GM20431 (cell line): ENCODE data around the gene BATF3.

ENCODE experiments used
- in situ Hi-C: fragments of 300-500 bp; cut with MseI, MboI; formaldehyde crosslinking; loops from one replicate; pipeline ENCODE4 v1.15.0; 2020; ENCODE audit warnings: low sequenced_read_pairs; ENCODE audit not compliant: unreplicated experiment

BATF3 gene

DNA sequence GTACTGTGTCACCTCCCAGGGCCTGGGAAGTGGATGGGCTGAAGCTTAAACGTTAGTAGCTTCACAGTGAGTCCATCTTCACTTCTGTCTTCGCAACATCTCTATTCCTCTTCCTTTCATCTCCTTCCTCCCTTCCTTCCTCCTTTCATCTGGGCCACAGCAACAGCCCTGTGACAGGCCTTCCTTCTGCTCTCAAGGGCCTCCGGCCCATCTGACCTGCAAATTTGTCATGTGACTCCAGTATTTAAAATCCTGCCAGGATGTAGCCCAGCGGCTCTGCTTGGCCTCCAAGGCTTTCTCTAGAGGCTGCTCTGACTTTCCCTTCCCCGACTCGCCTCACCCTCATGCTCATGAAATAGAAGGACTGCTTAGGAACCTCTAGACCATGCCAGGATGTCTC lies 10.9 kb upstream of the BATF3 start:
- in situ Hi-C loops: no loop called here

DNA sequence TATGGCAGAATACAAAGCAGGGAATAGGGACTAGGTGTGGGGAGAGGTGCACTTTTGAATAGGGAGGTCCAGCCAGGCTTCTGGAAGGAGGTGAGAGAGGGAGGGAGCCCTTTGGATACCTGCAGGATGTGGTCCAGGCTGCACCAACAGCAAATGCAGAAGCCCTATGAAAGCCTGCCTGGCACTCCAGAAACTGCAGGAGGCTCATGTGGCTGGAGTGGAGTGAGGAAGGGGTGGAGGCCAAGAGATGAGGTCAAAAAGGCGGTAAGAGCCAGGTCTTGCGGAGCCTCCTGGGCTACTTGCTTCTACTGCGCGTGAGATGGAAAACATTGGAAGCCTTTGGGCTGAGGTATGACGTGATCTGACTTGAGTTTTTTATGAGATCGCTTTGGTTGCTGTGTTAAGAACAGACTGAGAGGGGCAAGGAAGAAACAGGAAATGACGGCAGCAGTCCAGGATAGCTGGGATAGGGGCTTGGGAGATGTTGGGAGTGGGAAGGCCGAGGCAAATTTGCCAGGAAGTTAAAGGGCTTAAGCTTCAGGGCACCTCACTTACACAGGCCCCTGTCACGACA lies 4.4 kb upstream of the BATF3 start:
- in situ Hi-C loops: no loop called here

DNA sequence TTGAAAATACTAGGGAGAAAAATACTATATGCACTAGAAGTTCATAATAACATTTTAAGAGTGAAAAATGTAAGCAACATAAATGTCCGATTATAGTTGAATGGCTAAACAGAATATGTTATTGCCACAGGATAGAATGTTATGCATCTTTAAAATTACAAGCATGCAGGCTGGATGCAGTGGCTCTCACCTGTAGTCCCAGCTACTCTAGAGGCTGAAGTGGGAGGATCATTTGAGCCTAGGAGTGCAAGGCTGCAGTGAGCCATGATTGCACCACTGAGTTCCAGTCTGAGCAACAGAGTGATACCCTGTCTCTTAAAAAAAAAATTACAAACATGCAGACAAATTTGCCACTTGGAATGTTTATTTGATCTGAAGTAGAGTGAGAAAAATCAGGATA lies 3.0 kb upstream of the BATF3 start:
- in situ Hi-C loops: no loop called here

DNA sequence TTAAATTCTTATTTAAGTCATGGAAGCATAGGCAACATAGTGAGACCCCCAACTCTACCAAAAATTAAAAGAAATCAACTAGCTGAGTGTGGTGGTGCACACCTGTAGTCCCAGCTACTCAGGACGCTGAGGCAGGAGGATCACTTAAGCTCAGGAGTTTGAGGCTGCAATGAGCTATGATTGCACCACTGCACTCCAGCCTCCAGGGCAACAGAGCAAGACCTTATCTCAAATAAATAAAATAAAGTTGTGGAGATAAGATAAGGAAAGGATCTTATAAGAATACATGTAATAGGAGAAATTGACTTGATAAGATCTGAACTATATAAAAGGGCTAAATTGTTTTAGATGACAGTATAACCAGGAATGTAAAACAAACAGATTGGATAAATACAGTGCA lies 2.3 kb upstream of the BATF3 start:
- in situ Hi-C loops: no loop called here

DNA sequence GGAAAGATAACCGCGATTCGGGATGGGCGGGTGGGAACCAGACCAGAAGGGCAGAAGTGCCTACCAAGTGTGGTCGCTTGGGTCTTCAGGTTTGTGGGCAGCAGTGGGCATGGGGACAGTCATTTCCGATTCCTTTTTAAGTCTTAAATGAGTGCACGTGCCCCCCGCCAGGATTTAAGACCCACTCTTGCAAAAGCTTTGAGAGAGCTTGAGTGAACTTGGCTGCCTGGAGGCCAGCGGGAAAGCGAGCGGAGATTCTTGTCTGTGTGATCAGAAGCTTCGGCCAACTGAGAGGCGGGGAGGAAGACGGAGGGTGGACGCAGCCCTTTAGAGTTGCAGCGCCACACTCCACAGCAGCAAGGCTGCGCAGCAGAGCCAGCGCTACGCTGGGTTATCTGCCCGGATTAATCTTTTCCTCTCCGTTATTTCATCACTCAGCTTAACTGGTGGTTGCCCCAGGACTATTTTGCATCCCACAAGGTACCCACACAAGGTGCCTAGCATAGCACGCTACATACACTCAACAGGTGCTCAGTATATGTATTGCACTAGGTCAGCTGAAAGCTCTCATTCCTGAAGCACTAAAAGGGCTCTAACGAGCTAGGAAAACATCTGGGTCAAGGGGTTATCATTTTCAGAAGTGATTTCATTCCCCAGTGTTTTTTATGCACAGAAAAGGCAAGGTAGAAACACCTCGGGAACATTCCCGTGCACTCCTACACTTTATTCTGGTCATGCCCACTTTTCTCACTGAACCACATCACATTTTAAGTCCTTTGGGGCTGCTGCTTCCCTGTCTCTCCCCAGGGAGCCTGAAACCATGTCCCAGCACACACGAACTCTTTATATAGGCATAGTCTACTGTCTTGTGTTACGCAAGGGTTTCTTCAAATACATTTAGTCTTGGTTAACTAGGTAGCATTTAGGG lies 1.5 kb upstream of the BATF3 start:
- in situ Hi-C loops: no loop called here

DNA sequence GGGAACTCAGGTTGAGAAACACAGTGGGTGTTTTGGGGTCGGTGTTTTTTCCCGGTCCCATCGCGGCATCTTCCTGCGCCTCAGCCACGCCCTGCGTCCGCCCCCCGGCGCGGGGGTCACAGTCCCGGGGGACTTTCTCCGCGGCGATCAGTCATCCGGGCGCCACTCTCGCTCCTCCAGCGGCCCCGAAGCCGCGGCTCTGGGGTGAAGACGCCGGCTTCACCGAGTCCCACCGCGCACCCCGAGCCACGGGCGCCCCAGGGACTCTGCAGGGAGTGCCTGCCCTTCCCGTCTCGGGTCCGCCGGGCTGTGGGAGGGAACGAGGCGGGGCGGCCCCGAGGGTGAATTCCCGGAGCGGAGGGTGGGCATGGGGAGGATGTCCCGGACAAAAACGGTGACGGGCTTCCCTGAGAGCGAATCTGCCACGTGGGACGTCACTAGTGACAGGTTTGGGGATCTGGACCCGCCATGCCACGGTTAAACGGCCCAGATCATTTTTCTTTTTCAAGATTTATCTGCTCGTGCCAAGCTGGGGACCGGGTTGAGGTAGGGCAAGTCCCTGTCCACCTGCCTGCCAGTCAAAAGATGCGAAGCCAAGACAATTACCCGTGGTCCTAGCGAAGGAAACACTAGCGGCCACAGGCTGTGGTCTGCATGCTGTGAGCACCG lies 717 bp upstream of the BATF3 start:
- in situ Hi-C loops: no loop called here

DNA sequence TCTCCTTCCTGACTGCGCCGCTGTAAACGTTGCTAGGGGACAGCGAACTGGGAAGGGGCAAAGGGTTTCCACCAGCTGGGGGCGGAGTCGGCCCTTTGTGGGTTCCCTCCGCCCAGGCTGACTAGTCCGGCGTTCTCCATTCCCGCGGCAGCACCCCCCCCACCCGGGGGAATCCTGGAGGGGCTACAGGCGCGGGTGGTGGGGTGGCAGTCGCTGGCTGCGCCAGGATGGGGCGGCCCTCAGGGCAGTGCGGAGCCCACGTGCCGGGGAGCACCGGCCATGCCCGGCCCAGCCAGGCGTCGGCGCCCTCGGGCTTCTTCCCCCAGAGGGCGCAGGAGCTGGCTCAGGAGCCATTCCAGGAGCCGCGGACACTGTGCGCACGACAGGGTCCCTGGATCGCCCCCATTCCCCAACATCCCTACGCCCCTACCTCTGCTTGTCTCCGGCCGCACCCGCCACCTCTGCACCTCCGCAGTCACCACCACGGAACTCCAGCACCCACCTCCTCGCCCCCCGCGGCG lies 476 bp downstream of the BATF3 start:
- in situ Hi-C loops: no loop called here

DNA sequence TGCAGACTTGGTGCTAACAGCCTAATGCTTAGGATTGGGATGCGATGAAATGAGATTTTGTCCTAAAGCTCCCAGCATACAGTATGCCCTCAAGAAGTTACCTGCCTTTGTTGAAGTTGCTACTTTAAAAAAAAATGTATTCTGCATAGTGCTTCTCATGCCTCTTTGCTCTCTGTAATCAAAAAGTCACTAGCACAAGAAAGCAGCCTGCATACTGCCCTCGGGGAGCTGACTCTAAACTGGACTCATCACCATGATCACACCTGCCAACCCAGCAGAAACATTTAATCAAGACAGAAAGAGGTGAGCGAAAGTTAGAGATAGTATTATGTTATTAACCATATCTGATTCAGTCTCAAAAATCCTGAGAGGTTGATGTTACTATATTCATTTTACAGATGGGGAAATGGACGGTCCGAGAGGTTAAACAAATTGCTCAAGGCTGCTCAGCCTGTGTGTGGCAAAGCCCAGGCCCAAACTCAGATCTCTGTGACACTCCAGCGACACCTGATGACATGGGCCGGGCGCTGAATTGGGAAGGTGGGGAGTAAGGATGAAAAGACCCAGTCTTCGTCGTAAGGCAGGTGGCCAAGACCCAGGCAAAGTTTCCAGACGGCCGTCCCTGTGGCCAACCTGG lies 1.1 kb downstream of the BATF3 start:
- in situ Hi-C loops: no loop called here

DNA sequence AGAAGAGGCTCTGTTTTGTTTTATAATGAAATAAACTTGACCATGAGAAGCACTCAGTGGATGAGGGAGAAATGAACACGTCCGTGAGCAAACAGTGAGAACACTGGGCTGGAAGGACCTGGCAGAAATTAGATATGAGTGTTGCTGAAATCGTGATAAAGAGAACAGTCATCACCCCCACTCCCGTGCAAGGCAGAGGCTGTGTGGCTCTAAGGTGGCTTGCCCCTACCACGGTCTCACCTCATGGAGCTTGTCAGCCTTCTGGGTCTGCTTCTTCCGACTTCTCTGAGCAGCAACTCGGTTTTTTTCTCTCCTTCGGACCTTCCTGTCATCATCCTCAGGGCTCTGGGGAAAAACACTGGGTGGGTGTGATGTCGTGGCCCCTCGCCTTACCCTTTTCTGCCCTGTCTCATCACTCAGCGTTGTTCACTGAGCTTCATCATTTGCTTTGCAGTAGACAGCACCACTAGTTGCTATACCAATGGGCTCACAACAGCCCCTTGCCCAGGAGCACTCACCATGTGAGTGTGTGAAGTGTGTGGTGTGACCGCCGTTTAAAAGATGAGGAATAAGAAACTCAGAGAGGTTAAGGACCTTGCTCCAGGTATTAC lies 2.8 kb downstream of the BATF3 start:
- in situ Hi-C loops: no loop called here

DNA sequence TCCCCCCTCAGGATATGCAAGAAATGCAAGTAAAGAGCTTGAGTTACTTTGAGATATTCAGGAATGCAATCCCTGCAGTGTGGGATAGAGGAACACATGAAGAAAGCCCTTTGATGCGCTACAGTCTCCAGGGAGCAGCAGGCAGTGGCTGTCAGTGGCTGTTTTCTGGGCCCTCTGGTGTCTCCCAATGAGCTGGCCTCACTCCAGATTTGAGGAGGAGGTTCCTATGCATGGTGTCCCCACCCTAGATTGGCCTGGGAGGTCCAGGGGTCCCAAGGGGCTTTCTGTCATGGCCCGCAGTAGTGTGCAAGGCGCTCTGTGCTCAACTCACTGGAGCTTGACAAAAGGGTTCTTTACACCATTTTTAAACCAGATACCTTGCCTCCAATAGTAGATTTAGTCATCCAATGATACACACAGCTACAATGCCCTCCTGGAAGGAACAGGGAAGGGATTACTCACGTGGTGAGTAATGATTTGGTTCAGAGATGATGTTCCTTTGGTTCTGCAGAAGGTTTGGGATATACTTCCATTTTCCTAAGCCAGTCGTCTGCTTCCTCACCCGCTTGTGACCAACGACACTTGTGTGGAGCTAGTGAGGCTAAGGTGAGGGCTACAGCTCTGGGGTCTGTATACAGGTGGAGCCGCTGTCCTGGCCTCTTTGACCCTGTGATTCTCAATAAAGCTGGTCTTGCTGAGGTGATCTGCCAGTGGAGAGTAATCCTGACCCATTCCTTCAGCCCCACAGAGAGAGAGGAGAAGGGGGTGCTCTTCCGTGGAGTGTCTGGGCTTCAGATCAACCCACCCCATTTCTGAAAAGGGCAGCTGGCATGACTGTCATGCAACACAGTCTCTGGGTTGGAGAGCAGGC lies 6.6 kb downstream of the BATF3 start:
- in situ Hi-C loops: no loop called here

DNA sequence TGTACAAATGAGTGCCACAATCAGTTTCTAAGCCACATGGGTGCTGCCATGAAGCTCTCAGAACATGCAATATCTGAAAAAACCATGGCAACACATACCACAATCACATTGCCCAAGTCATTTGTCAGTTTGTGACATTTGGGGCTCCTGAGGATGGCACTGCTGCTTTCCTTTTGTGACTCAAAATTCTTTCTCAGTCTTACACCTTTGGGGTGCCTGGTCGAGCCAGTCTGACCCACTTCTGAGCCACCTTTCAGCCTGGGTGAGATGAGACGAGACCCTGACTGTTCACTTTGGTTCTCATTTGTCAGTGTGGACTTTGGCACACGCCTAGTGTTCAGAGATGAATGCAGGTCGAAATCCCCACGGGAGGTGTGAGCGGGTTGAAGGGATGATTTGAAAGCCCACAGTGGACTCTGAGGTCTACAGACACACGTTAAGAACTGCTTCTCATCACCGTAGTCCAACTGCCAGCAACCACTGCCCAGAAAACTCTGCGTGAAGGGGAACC lies 8.0 kb downstream of the BATF3 start:
- in situ Hi-C loops: no loop called here

DNA sequence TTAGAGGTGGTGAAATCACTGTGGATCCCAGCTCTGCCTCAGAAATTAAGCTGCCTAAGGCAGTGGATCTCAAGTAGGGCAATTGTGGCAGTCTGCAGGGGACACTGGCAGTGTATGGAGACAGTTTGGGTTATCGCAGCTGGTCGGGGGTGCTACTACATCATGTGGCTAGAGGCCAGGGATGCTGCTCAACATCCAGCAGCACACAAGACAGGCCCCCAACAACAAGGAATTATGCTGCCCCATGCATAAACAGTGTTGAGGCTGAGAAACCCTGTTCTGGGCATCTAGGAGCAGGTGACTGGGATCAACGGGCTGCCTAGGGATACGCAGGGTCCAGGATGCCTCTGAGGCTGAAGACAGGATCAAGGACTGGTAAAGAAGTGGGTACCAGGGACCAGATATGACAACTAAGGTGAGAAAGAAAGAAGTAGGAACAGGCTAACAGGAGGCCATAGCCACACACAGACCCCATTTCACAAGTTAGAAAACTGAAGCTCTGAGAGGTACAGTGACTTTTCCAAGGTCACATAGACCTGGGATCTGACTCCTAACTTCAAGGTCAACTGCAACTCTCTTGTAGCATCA lies 8.7 kb downstream of the BATF3 start:
- in situ Hi-C loops: no loop called here

DNA sequence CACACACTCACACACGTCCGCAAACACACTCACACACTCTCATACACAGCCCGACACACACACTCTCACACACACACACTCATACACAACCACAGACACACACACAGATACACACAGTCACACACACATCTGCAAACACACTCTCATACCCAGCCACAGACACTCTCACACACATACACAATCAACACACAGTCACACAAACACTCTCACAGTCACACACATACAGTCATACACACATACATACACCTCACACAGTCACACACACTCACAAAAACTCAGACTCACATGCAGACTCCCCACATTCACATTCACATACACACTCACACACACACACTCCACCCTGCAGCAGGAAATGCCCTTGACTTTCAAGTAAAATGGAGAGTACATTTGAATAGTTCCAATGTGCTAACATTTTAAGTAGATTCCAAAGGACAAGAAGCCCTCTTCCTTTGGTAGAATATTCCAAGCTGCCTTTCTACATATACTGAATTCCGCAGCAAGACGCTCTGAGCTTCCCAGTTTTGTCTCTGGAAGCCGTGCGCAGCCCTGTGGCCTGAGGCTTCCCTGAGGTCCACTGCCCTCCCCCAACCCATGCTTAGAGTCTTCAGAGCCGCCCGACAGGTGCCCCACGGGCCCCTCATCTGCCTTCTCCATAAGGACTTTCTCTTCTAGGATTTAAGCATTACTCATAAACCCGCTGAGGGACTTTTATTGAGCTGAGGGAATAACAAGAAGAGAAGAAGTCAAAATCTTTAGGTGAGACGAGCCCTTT lies 9.7 kb downstream of the BATF3 start:
- in situ Hi-C loops: no loop called here

DNA sequence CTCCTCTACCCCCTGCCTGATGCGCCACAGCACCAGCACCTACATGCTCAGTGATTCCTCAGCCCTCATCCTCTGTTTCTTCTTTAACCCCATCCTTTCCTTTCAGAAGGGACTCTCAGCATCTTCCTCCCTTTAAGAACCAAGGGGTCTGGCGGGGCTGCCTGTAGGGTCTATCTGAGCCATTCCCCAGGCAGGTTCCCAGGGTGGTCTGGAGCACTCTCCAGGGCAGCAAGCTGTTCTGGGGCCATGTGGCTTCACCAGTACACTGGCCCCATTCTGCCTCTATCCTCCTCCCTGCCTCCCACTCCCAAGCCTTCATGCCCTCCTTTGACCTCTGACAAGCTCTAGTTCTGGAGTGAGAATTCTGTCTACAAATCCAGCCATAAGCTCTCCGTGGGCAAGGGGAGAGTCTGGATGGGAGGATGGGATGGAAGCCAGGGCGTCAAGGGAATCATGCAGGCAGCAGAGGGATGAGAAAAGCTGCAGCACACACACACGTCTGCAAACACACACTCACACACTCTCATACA lies 10.4 kb downstream of the BATF3 start:
- in situ Hi-C loops: no loop called here

DNA sequence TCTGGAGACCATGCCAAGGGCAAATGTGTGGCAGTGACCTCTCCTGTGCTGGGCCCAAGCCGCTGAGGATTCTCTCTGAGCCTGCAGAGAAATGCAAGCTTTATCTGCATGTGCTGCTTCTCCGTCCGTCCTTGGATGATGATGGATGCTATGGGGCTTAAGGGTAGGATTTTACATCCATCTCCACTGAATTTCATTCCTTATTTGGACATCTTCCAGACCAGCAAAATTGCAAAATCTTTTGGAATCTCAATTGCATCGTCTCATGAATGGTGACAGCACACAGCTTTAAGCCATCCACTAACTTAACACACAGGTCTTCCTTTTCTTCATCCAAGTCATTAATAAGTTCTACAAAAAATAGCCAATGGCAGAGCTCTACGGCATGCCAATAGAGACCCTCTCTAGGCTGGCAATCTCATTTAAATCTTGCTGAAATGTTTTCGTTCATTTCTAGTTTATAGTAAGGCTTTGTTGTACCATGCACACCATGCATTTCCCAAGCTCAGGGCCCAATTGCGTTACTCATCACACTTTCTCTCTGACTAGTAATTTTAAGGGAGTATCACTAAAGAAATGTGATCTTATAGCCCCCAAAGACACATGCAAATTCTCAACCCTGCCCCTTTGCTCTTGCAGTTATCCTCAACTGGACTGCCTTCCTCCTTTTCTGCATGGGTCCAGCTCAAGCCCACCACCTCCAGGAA lies 11.1 kb downstream of the BATF3 start:
- in situ Hi-C loops: no loop called here

DNA sequence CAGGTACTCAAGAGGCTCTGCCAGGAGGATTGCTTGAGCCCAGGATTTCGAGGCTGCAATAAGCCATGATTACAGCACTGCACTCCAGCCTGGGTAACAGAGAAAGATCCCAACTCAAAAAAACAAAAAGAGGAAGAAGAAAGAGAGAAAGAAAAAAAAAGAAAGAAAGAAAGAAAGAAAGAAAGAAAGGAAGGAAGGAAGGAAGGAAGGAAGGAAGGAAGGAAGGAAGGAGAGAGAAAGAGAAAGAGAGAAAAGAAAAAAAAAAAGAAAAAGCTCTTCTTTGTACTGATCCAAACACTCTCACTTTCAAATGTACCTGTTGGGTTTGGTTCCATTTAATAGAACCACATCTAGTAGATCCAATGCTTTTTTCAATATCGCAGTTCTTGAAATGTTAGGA lies 11.8 kb downstream of the BATF3 start:
- in situ Hi-C loops: no loop called here

DNA sequence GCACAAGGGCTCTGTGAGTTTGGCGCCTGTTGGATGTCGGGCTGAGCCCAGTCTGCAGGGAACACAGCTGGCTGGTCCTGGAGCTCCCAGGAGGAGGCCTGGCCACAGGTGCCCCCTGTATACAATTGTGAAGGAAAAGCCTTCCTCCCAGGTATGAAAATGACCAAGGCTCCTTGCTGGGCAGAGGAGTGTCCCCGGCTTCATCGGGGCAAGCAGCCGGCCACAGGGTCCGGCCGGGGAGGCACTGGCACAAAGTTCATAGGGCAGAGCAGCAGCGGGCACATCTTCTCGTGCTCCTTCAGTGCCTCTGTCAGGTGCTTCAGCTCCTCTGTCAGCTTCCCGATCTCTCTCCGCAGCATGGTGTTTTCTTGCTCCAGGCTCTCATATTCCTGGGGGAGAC lies 13.0 kb downstream of the BATF3 start:
- in situ Hi-C loops: no loop called here
